Heart left ventricle (tissue), 16 donors: ENCODE data around the gene FAM227B. TPM values are rescaled to one million over a fixed set of nuclear protein-coding genes. Genes with fewer than 3 reads are reported as not detected.

Experiments
- ATAC-seq, 4 donors: fragments of 200-7000 bp; cut with Tn5 transposase; one replicate each; pipeline ENCODE4 v1.9.1; 2020 to 2022; ENCODE audit warnings: moderate library complexity in 4 of 4, mild to moderate bottlenecking in 3 of 4, moderate number of reproducible peaks in 1 of 4
- DNase-seq, 5 donors: peaks; one replicate each; pipeline ENCODE4 v3.0.0-alpha.2; 2020
- H3K27ac ChIP-seq, 12 donors: fragments of 200-600 bp; sonication (generic) in 4 of 12; one replicate each; pipeline versions ENCODE4 v1.5.0 to v1.8.0; 2016 to 2022; ENCODE audit warnings: mild to moderate bottlenecking in 2 of 12
- H3K27me3 ChIP-seq, 9 donors: fragments of 200-600 bp; sonication (generic) in 2 of 9; one replicate each; pipeline versions ENCODE4 v1.5.1 to v1.8.0; 2016 to 2022; ENCODE audit warnings: mild to moderate bottlenecking in 3 of 9
- H3K36me3 ChIP-seq, 9 donors: fragments of 200-600 bp; sonication (generic) in 2 of 9; one replicate each; pipeline versions ENCODE4 v1.5.0 to v1.8.0; 2018 to 2022; ENCODE audit warnings: mild to moderate bottlenecking in 2 of 9
- H3K4me1 ChIP-seq, 12 donors: fragments of 200-600 bp; sonication (generic) in 4 of 12; one replicate each; pipeline versions ENCODE4 v1.5.0 to v1.8.0; 2016 to 2022; ENCODE audit warnings: mild to moderate bottlenecking in 3 of 12
- H3K4me3 ChIP-seq, 12 donors: fragments of 200-600 bp; sonication (generic) in 4 of 12; one replicate each; pipeline versions ENCODE4 v1.5.0 to v1.8.0; 2017 to 2022; ENCODE audit warnings: mild to moderate bottlenecking in 9 of 12, moderate library complexity in 4 of 12
- H3K9me3 ChIP-seq, 12 donors: fragments of 200-600 bp; sonication (generic) in 4 of 12; one replicate each; pipeline versions ENCODE4 v1.5.0 to v1.8.0; 2016 to 2022; ENCODE audit warnings: mild to moderate bottlenecking in 1 of 12
- CTCF ChIP-seq, 12 donors: fragments of 200-600 bp; sonication (generic) in 4 of 12; IDR thresholded peaks; one replicate each; pipeline versions ENCODE4 v1.5.0 to v1.8.0; 2018 to 2022; ENCODE audit warnings: antibody characterized with exemption in 12 of 12, mild to moderate bottlenecking in 5 of 12
- POLR2A ChIP-seq, 2 donors: fragments of 450-650 bp; IDR thresholded peaks; one replicate each; pipeline ENCODE4 v1.6.1; 2017; ENCODE audit warnings: antibody characterized with exemption in 2 of 2, mild to moderate bottlenecking in 2 of 2, moderate library complexity in 2 of 2
- WGBS, 4 donors: extraction: QIAGEN DNeasy Blood & Tissue Kit in 2 of 4; methylation state at CpG; one replicate each; pipeline versions ENCODE4 v1.1.5 to v1.1.7; 2013 to 2018; 5-methylcytosine and 5-hydroxymethylcytosine counted together
- intact Hi-C, 10 donors: fragments of 100-400 bp; cut with DNase I; formaldehyde crosslinking; loops; one replicate each; pipeline versions ENCODE4 v1.11.1 to v1.14.2; 2022
- polyA plus RNA-seq, 2 donors: library from polyadenylated mRNA; stranded (reverse); fragments of 200-250 nt; gene quantifications; one replicate each; pipeline ENCODE4 v1.2.3, GENCODE V29; 2013
- total RNA-seq, 9 donors: library from RNA; depleted of rRNA in 2 of 9; stranded (reverse); fragments of >200 nt in 2 of 9; fragmentation: NEBNext Ultra II Directional in 3 of 9; extraction: Animal tissue kit (Norgen Biotek cat#: 25700) in 3 of 9; gene quantifications; one replicate each; pipeline versions ENCODE4 v1.1.0 to v1.2.4, GENCODE V29; 2016 to 2023
- donor health status: ischemic (EF 13 %, LVEDD 7.1; RV severe dilation, severe dysfunction).
- donor health status: healthy with polysubstance abuse.
- donor health status: DM: no; HTN: yes; CAD: no.
- donor health status: DM: no; HTN: no; CAD: no.
- donor health status: ischemic (EF 25% LVEDD 6.9; RV normal size, moderate dysfunction).
- donor health status: ischemic (EF 25% LVEDD 5.7; RV mildly dilated, moderate dysfunction).
- donor health status: healthy.
- donor health status: DM: yes; HTN: yes; CAD: no.
- donor health status: ischemic (EF 35%, LVEDD 5.7; RV mildly dilated, moderate dysfunction).
- donor health status: nonischemic (EF 11% LVEDD 7.7; RV severe dilation, severe dysfunction).
- donor health status: DM: yes; HTN: yes; CAD: no.
- donor health status: PGD.
- donor health status: ischemic (EF 29% LVEDD 5.4; RV normal size, mild dysfunction).
- donor health status: nonischemic (EF 23%, LVEDD 6.1; RV moderate dilation, normal function).

The FAM227B gene
- total and polyA plus RNA-seq, 11 donors, result 5.8 to 18.8 (median 14.3) TPM

GRCh38 chr15:49506341-49506740 lies 114.3 kb downstream of the FAM227B start:
- no peak for DNase-seq
- Histone ChIP-seq H3K27ac (no peak overlapping the region), H3K27me3 (no peaks in the 10 kb centered on the region), H3K9me3 (peaks cover 0 to 10% (median 0%) of the 10 kb centered on the region in 12 donors), H3K36me3 (no peaks in the 10 kb centered on the region), H3K4me1 (no peaks in the 10 kb centered on the region), H3K4me3 (no peak overlapping the region)
- TF ChIP-seq POLR2A (IDR thresholded peaks at IDR 0.05) (no peak), CTCF (IDR thresholded peaks at IDR 0.05) (no peak)
- intact Hi-C loops, result no loop called here
- 44 to 61% (median 57%) methylated on average over 1 of the region's 1 CpG for WGBS, 4 donors
- no peak for ATAC-seq

GRCh38 chr15:49501586-49501985 lies 119.0 kb downstream of the FAM227B start:
- H3K4me3 ChIP-seq, result no peak overlapping the region
- DNase-seq (no peak), ATAC-seq (no peak)
- intact Hi-C loops, result no loop called here
- no peaks in the 10 kb centered on the region for H3K27me3 ChIP-seq
- TF ChIP-seq POLR2A (IDR thresholded peaks at IDR 0.05) (no peak), CTCF (IDR thresholded peaks at IDR 0.05) (no peak)
- H3K27ac ChIP-seq, result no peak overlapping the region
- no peaks in the 10 kb centered on the region for H3K4me1 ChIP-seq
- no peaks in the 10 kb centered on the region for H3K36me3 ChIP-seq
- 68 to 91% (median 76%) methylated on average over 1 of the region's 1 CpG for WGBS, 4 donors
- H3K9me3 ChIP-seq, result peaks cover 0 to 10% (median 0%) of the 10 kb centered on the region in 12 donors

DNA sequence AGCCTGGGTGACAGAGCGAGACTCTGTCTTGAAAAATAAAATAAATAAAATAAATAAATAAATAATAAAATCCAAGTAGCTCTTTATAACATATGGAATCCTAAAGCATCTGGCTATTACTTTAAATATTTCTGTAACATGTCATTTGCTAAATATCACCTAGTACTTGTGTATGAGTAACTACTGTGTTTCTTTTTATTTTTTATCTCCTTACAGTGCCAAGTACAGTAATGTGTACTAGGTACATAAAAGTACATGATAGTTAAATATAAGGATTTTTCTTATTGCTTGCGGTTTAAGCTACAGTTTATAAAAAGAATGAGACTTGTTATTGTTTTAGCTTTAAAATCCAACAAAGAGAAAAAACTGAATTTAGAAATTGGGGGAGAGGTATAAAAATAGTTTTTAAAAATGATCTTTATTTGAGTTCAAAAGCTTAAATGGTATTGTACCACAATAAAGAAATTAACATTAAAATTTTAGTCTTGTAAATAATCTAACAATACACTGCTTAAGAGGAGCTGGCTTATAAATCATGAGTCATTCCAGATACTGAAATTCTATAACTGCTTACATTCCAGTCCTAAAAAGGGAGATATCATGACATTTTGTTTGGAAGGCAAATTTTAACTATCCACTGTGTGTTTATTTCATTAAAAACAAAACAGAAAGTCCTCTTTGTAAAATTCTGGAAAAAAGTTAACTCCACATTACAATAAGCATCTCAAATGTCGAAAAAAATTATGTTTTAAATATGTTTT lies 124.4 kb downstream of the FAM227B start:
- peak overlapping the region in 1 of 12 donors; percentile 3 for H3K27ac ChIP-seq
- ATAC-seq (no peak), DNase-seq (no peak)
- no peaks in the 10 kb centered on the region for H3K27me3 ChIP-seq
- no peak overlapping the region for H3K4me3 ChIP-seq
- H3K4me1 ChIP-seq, result no peaks in the 10 kb centered on the region
- TF ChIP-seq POLR2A (IDR thresholded peaks at IDR 0.05), result no peak
- no peak for TF ChIP-seq CTCF (IDR thresholded peaks at IDR 0.05)
- no peaks in the 10 kb centered on the region for H3K9me3 ChIP-seq
- intact Hi-C loops, result loop anchor here in 1 of 10 donors (10.0 kb wide), 1 partner anchor 509 kb away; no protein-coding TSS in a partner anchor
- H3K36me3 ChIP-seq, result no peaks in the 10 kb centered on the region
- 81 to 85% (median 83%) methylated on average over 3 of the region's 3 CpGs for WGBS, 4 donors

- Histone ChIP-seq H3K27me3 (no peaks in the 10 kb centered on the region), H3K27ac (no peak overlapping the region), H3K9me3 (no peaks in the 10 kb centered on the region), H3K4me1 (no peaks in the 10 kb centered on the region), H3K4me3 (no peak overlapping the region), H3K36me3 (no peaks in the 10 kb centered on the region)
- WGBS, 4 donors, result 87 to 100% (median 94%) methylated on average over 1 of the region's 1 CpG
- TF ChIP-seq POLR2A (IDR thresholded peaks at IDR 0.05) (no peak), CTCF (IDR thresholded peaks at IDR 0.05) (no peak)
- DNase-seq (no peak), ATAC-seq (no peak)
- intact Hi-C loops, result loop anchor here in 1 of 10 donors (10.0 kb wide), 1 partner anchor 510 kb away; no protein-coding TSS in a partner anchor
Observed at GRCh38 chr15:49494842-49495241, 125.8 kb downstream of the FAM227B start.
